ENCODE measurements around the gene APBB3. TPM values are rescaled to one million over a fixed set of nuclear protein-coding genes. Genes with fewer than 3 reads are reported as not detected.
"Not testable (repeated sequence)": the region's sequence is repeated elsewhere in the genome, so short reads cannot be mapped to it uniquely, and the experiment has no call there.

Gene APBB3
- total RNA-seq, result 10.6 TPM
- long read RNA-seq, partial matches to known transcripts, result 1 of 3 reads
- long read RNA-seq, other reads (novel, unspliced or antisense), result 2 of 3 reads

GRCh38 chr5:140564196-140565023, at the start of gene APBB3, which contains the start of gene SLC35A4:
Gene APBB3 (minus strand): TSS chr5:140564598. CDS start chr5:140564245, 353 bp downstream.
Gene SLC35A4 (plus strand): TSS chr5:140564828. CDS start chr5:140567170, 2,342 bp downstream.
- DNase-seq (ENCODE audit: missing footprints) (peak; percentile 98), ATAC-seq (peak; percentile 96)
- intact Hi-C loops (cut with DNase I), result loop anchor here (1.0 to 2.0 kb wide), 2 partner anchors 75 to 164 kb away; partner anchors contain the start of genes ANKHD1 and TMCO6

- intact Hi-C loops (cut with DNase I), result no loop called here
- ATAC-seq, result no peak
- DNase-seq (ENCODE audit: missing footprints), result no peak
Observed at GRCh38 chr5:140611020-140611521, 46.7 kb upstream of the APBB3 start.

- DNase-seq (ENCODE audit: missing footprints) (peak; percentile 76), ATAC-seq (peak; percentile 62)
- intact Hi-C loops (cut with DNase I), result no loop called here
Observed at GRCh38 chr5:140609126-140609525, 44.7 kb upstream of the APBB3 start.

GRCh38 chr5:140608722-140609121, 44.3 kb upstream of the APBB3 start:
- no peak for ATAC-seq
- no peak for DNase-seq (ENCODE audit: missing footprints)
- intact Hi-C loops (cut with DNase I), result no loop called here

- intact Hi-C loops (cut with DNase I), result no loop called here
- ATAC-seq (no peak), DNase-seq (ENCODE audit: missing footprints) (no peak)
Observed at GRCh38 chr5:140607031-140607430, 42.6 kb upstream of the APBB3 start.

GRCh38 chr5:140605879-140606278, 41.5 kb upstream of the APBB3 start:
- ATAC-seq (no peak), DNase-seq (ENCODE audit: missing footprints) (no peak)
- intact Hi-C loops (cut with DNase I), result no loop called here

- no peak for ATAC-seq
- no peak for DNase-seq (ENCODE audit: missing footprints)
- intact Hi-C loops (cut with DNase I), result no loop called here
Observed at GRCh38 chr5:140603734-140604133, 39.3 kb upstream of the APBB3 start.

GRCh38 chr5:140603446-140603698, 39.0 kb upstream of the APBB3 start:
- ATAC-seq; DNase-seq (ENCODE audit: missing footprints); intact Hi-C loops (cut with DNase I): not testable (repeated sequence)

GRCh38 chr5:140602147-140602546, 37.7 kb upstream of the APBB3 start:
- ATAC-seq, result no peak
- intact Hi-C loops (cut with DNase I), result no loop called here
- no peak for DNase-seq (ENCODE audit: missing footprints)

GRCh38 chr5:140600096-140600495, 35.7 kb upstream of the APBB3 start:
- no peak for ATAC-seq
- intact Hi-C loops (cut with DNase I), result no loop called here
- no peak for DNase-seq (ENCODE audit: missing footprints)

- ATAC-seq, result no peak
- intact Hi-C loops (cut with DNase I), result no loop called here
- no peak for DNase-seq (ENCODE audit: missing footprints)
Observed at GRCh38 chr5:140598836-140599235, 34.4 kb upstream of the APBB3 start.

GRCh38 chr5:140596321-140596741, 31.9 kb upstream of the APBB3 start:
- ATAC-seq (peak; percentile 52), DNase-seq (ENCODE audit: missing footprints) (no peak)
- intact Hi-C loops (cut with DNase I), result no loop called here

GRCh38 chr5:140595538-140596300, 31.3 kb upstream of the APBB3 start:
- ATAC-seq, result peak; percentile 69
- intact Hi-C loops (cut with DNase I), result no loop called here
- no peak for DNase-seq (ENCODE audit: missing footprints)

GRCh38 chr5:140594169-140594568, 29.8 kb upstream of the APBB3 start:
- DNase-seq (ENCODE audit: missing footprints) (no peak), ATAC-seq (no peak)
- intact Hi-C loops (cut with DNase I), result no loop called here

GRCh38 chr5:140593070-140593469, 28.7 kb upstream of the APBB3 start:
- DNase-seq (ENCODE audit: missing footprints); intact Hi-C loops (cut with DNase I); ATAC-seq: not testable (repeated sequence)

GRCh38 chr5:140591747-140592372, 27.5 kb upstream of the APBB3 start:
- ATAC-seq (no peak), DNase-seq (ENCODE audit: missing footprints) (no peak)
- intact Hi-C loops (cut with DNase I), result no loop called here

GRCh38 chr5:140590861-140591260, 26.5 kb upstream of the APBB3 start:
- intact Hi-C loops (cut with DNase I), result no loop called here
- no peak for ATAC-seq
- DNase-seq (ENCODE audit: missing footprints), result no peak

GRCh38 chr5:140588311-140589070, 24.1 kb upstream of the APBB3 start:
- no peak for DNase-seq (ENCODE audit: missing footprints)
- intact Hi-C loops (cut with DNase I), result no loop called here
- peak; percentile 46 for ATAC-seq

GRCh38 chr5:140587495-140587894, 23.1 kb upstream of the APBB3 start:
- no peak for DNase-seq (ENCODE audit: missing footprints)
- intact Hi-C loops (cut with DNase I), result no loop called here
- ATAC-seq, result no peak

Measured in Right ventricle myocardium inferior (tissue), 1 donor.